Gastroesophageal sphincter (tissue), 4 donors: ENCODE measurements around the gene SNF8. TPM values are rescaled to one million over a fixed set of nuclear protein-coding genes. Genes with fewer than 3 reads are reported as not detected.

Experiments used
- ATAC-seq: fragments of 150-250 bp; one replicate; pipeline ENCODE4 v1.9.1; 2016; ENCODE audit warnings: mild to moderate bottlenecking, moderate library complexity
- H3K27ac ChIP-seq, 4 donors: fragments of 200-600 bp; sonication (generic) in 3 of 4; 1 replicate in 3 of 4; 2 replicates in 1 of 4; pipeline ENCODE4 v1.5.1; 2016 to 2019
- H3K27me3 ChIP-seq: fragments of 200-600 bp; sonication (generic); one replicate; pipeline ENCODE4 v1.5.1; 2019
- H3K36me3 ChIP-seq, 2 donors: fragments of 200-600 bp; sonication (generic); one replicate each; pipeline ENCODE4 v1.5.1; 2019; ENCODE audit warnings: control low read depth in 1 of 2
- H3K4me1 ChIP-seq, 3 donors: fragments of 200-600 bp; sonication (generic); 1 replicate in 2 of 3; 2 replicates in 1 of 3; pipeline ENCODE4 v1.5.1; 2016 to 2019; ENCODE audit warnings: control low read depth in 2 of 3
- H3K4me3 ChIP-seq, 2 donors: fragments of 200-600 bp; sonication (generic); one replicate each; pipeline ENCODE4 v1.5.1; 2019; ENCODE audit warnings: mild to moderate bottlenecking in 1 of 2, moderate library complexity in 1 of 2
- H3K9me3 ChIP-seq, 3 donors: fragments of 200-600 bp; sonication (generic); one replicate each; pipeline ENCODE4 v1.5.1; 2017 to 2019; ENCODE audit warnings: control low read depth in 2 of 3
- EP300 ChIP-seq: sonication (generic); formaldehyde crosslinking; IDR thresholded peaks from one replicate; pipeline ENCODE4 v1.6.1; 2017; ENCODE audit warnings: antibody characterized with exemption, mild to moderate bottlenecking
- POLR2A ChIP-seq, 2 donors: fragments of 450-650 bp; IDR thresholded peaks; one replicate each; pipeline ENCODE4 v1.6.1; 2017; ENCODE audit warnings: antibody characterized with exemption in 2 of 2, mild to moderate bottlenecking in 2 of 2, moderate library complexity in 1 of 2
- POLR2AphosphoS5 ChIP-seq: sonication (generic); formaldehyde crosslinking; IDR thresholded peaks from one replicate; pipeline ENCODE4 v1.6.1; 2017; ENCODE audit warnings: antibody characterized with exemption
- WGBS, 2 donors: methylation state at CpG; one replicate each; pipeline ENCODE4 v1.1.5; 2018; ENCODE audit warnings: low coverage in 1 of 2; 5-methylcytosine and 5-hydroxymethylcytosine counted together
- total RNA-seq, 4 donors: library from RNA; depleted of rRNA; stranded (reverse); fragments of >200 nt; gene quantifications; one replicate each; pipeline ENCODE4 v1.1.0, GENCODE V29; 2016
- TF ChIP-seq, protein P1 (sequence below), 4 experiments: fragments of 200-600 bp in 2 of 4; fragments of 450-650 bp in 2 of 4; sonication (generic) in 1 of 4; IDR thresholded peaks; one replicate each; pipeline ENCODE4 v1.5.1; 2017 to 2019; ENCODE audit warnings: antibody characterized with exemption in 4 of 4, mild to moderate bottlenecking in 2 of 4, moderate library complexity in 2 of 4

Gene SNF8
- total RNA-seq, 4 donors from 2014 or later, result 74.3 to 127 (median 97.0) TPM

DNA sequence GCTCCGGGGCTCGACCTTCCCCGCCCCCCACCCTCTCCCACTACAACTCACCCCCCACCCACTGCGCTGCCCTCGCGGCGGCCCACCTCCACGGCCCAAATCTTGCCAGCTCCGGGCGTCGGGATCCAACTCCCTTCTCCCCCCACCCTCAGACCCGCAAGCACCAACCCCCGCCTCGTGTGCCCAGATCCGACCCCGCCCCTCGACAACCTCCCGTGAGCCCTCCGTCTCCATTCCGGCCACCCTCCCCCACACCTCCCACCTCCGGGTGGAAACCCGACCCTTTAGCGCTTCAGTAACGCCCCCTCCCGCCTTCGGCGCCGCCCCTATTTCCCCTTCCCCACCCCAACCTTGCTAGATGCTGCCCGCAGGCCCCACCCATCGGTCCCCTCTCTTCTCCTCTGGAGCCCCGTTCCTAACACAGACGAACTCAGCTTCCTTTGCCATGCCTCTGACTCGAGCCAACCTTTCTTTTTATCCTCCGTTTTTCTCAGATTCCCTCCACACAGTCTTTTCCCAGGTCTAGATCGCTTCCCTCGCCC is 35.7 kb downstream of the SNF8 start:
- H3K9me3 ChIP-seq, result no peaks in the 10 kb centered on the region

GRCh38 chr17:48908047-48908843 is 36.4 kb downstream of the SNF8 start, which contains the start of gene UBE2Z:
UBE2Z (plus strand) TSS chr17:48908407; CDS start chr17:48908504, 97 bp downstream.
- whole genome bisulfite sequencing, 2 donors, result 0% methylated on average over 4 to 8 of the region's 81 CpGs
- ATAC-seq, result peak; percentile 99
- peak within 1 kb of the TSS; percentile 84 to 91 for H3K4me3 ChIP-seq
- no peaks in the 10 kb centered on the region for H3K27me3 ChIP-seq
- peak within 1 kb of the TSS; percentile 67 to 94 (median 92) for H3K27ac ChIP-seq
- peak; percentile 91 for TF ChIP-seq POLR2AphosphoS5
- peak; percentile 83 to 84 for TF ChIP-seq POLR2A (IDR thresholded peaks at IDR 0.05)
- TF ChIP-seq, protein P1, sequence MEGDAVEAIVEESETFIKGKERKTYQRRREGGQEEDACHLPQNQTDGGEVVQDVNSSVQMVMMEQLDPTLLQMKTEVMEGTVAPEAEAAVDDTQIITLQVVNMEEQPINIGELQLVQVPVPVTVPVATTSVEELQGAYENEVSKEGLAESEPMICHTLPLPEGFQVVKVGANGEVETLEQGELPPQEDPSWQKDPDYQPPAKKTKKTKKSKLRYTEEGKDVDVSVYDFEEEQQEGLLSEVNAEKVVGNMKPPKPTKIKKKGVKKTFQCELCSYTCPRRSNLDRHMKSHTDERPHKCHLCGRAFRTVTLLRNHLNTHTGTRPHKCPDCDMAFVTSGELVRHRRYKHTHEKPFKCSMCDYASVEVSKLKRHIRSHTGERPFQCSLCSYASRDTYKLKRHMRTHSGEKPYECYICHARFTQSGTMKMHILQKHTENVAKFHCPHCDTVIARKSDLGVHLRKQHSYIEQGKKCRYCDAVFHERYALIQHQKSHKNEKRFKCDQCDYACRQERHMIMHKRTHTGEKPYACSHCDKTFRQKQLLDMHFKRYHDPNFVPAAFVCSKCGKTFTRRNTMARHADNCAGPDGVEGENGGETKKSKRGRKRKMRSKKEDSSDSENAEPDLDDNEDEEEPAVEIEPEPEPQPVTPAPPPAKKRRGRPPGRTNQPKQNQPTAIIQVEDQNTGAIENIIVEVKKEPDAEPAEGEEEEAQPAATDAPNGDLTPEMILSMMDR (IDR thresholded peaks at IDR 0.05), result peak in 2 of 4 experiments; percentile 4 to 43
- no peak for TF ChIP-seq EP300
- peaks cover 5 to 48% (median 27%) of the 10 kb centered on the region in 3 donors for H3K4me1 ChIP-seq
- H3K9me3 ChIP-seq, result no peaks in the 10 kb centered on the region
- peaks cover 0 to 24% of the 10 kb centered on the region in 2 donors for H3K36me3 ChIP-seq

More for the DNA sequence above, 35.7 kb downstream of the SNF8 start:
- ATAC-seq, result peak; percentile 32
- Histone ChIP-seq H3K27ac (peak overlapping the region; percentile 67 to 94 (median 92)), H3K36me3 (peaks cover 0 to 31% of the 10 kb centered on the region in 2 donors), H3K4me3 (peak overlapping the region; percentile 84 to 91), H3K4me1 (peaks cover 5 to 48% (median 27%) of the 10 kb centered on the region in 3 donors), H3K27me3 (no peaks in the 10 kb centered on the region)
- TF ChIP-seq EP300 (no peak), POLR2AphosphoS5 (no peak), POLR2A (IDR thresholded peaks at IDR 0.05) (no peak)
- TF ChIP-seq, protein P1 (IDR thresholded peaks at IDR 0.05), result no peak
- 0 to 2% methylated on average over 7 to 18 of the region's 36 CpGs for WGBS, 2 donors

GRCh38 chr17:48907713-48908046 is 37.0 kb downstream of the SNF8 start:
- no peaks in the 10 kb centered on the region for H3K9me3 ChIP-seq
- H3K36me3 ChIP-seq, result peaks cover 0 to 19% of the 10 kb centered on the region in 2 donors
- H3K27me3 ChIP-seq, result no peaks in the 10 kb centered on the region
- peak overlapping the region; percentile 61 to 94 (median 92) for H3K27ac ChIP-seq
- ATAC-seq, result no peak
- H3K4me1 ChIP-seq, result peaks cover 5 to 47% (median 27%) of the 10 kb centered on the region in 3 donors
- WGBS, 2 donors, result 30 to 38% methylated on average over 2 of the region's 2 CpGs
- H3K4me3 ChIP-seq, result peak overlapping the region; percentile 84 to 91
- TF ChIP-seq POLR2A (IDR thresholded peaks at IDR 0.05), result no peak
- TF ChIP-seq, protein P1 (IDR thresholded peaks at IDR 0.05), result no peak
- TF ChIP-seq POLR2AphosphoS5, result no peak
- no peak for TF ChIP-seq EP300

GRCh38 chr17:48905987-48906515 is 38.6 kb downstream of the SNF8 start:
- H3K36me3 ChIP-seq, result peaks cover 0 to 6% of the 10 kb centered on the region in 2 donors
- peaks cover 5 to 31% (median 25%) of the 10 kb centered on the region in 3 donors for H3K4me1 ChIP-seq
- 63 to 90% methylated on average over 7 to 9 of the region's 9 CpGs for WGBS, 2 donors
- TF ChIP-seq POLR2A (IDR thresholded peaks at IDR 0.05) (no peak), POLR2AphosphoS5 (no peak), EP300 (no peak)
- TF ChIP-seq, protein P1 (IDR thresholded peaks at IDR 0.05), result no peak
- no peak overlapping the region for H3K4me3 ChIP-seq
- no peak for ATAC-seq
- H3K9me3 ChIP-seq, result no peaks in the 10 kb centered on the region
- H3K27me3 ChIP-seq, result no peaks in the 10 kb centered on the region
- H3K27ac ChIP-seq, result no peak overlapping the region
